DLD1 (cell line): ENCODE results near the gene SCAMP2.

Experiments
- in situ Hi-C: cut with HindIII; loops from 2 replicates; pipeline ENCODE4 v1.10.0; 2017; ENCODE audit warnings: low sequenced_read_pairs

SCAMP2 gene

GRCh38 chr15:74799255-74799855 is 73.8 kb downstream of the SCAMP2 start:
- in situ Hi-C loops = no loop called here

- in situ Hi-C loops = no loop called here
Measured at GRCh38 chr15:74798388-74799254, 74.5 kb downstream of the SCAMP2 start.

- in situ Hi-C loops = no loop called here
Measured at GRCh38 chr15:74795966-74796625, 77.1 kb downstream of the SCAMP2 start.

- in situ Hi-C loops = no loop called here
Measured at GRCh38 chr15:74794970-74795349, 78.2 kb downstream of the SCAMP2 start.

- in situ Hi-C loops = no loop called here
Measured at GRCh38 chr15:74794248-74794969, 78.8 kb downstream of the SCAMP2 start.
